COLO668 (cell line): ENCODE data around the gene KCNQ1.
A peak's percentile ranks its signal among the peaks of the same experiment; 100 is the strongest.

Experiments
- DNase-seq: peaks from one replicate; lab custom pipeline; 2025; ENCODE audit not compliant: unreplicated experiment; lab: John Stamatoyannopoulos, UW

KCNQ1 gene

DNA sequence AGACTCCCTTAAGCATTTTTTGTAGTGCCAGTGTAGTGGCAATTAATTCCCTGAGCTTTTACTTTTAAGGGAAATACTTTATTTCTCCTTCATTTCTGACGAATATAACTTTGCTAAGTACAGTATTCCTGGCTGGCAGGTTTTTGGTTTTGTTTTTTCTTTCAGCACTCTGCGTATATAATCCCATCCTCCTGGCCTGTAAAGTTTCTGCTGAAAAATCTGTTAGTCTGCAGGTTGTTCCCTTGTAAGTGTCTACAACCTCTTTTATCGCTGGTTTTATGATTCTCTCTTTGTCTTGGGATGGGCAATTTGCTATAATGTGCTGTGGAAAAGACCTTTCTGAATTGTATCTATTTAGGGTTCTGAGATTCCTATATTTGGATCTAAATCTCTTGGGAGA, 198.9 kb downstream of the KCNQ1 start:
- DNase-seq = no peak

DNA sequence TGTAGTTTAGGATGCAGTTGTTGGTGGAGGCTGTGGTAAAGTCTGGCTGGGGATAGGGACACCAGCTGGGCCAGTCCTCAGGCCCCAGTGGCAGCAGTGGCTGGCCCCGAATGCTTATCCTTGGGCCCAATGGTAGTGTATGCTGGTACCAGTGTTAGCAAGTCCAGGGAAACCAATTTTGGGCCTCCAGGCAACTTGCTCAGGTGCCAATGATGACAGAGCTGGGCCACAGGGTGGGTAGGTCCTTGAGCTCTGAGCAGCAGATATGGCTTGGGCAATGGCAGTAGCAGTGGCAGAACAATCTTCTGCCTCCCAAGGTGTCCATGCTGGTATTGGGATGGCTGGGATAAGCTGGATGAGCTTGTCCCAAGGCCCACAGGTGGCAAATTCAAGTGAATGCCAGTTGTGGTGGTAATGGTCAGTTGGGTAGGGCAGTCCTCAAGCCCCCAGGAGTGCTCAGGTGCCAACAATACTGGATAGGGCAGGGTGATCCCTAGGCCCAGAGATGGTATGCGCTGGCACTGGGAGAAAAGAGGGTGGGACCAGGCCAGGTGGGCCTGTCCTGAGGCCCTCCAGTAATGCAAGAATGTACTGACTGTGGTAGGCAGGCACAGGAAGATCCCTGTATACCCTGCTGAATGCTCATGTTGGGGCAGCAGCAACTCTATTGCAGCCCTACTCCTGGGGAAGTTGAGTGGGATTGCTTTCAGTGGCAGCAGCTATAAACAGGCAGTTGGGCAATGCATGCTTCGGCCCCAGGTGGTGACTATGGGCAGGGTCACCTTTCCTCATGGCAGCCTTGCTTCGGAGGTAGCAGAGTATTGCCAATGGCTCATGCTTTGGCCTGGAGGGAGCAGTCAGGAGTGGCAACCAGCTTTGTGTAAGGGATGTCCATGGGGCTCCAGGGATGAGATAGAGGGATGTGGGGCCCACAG, 200.3 kb downstream of the KCNQ1 start:
- DNase-seq = no peak

DNA sequence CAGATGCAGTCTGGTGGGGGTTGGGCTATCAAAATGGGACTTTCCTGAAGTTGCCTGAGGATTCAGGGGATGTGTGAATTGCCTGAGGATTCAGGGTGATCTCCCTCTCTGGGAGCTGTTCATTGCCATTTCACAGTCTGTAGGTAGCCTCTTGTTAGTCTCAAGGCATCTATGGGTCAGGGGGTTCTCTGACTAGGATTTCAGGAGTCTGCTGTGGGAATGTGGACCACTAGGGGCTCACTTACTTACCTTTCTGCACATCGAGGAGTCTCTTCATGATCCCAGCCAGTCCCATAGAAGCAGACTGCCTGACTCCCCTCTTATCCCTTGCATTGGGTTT, 200.9 kb downstream of the KCNQ1 start:
- DNase-seq = no peak

DNA sequence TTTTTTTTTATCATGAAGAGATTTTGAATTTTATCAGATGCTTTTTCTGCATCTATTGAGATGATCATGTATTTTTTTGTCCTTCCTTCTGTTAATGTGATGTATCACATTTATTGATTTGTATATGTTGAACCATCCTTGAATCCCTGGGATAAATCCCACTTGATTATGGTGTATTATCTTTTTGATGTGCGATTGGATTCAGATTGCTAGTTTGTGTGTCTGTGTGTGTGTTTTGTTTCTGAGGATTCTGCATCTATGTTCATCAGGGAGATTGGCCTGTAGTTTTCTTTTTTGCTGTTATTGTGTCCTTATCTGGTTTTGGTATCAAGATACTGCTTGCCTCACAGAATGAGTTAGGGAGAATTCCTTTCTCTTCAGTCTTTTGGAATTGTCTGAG, 202.4 kb downstream of the KCNQ1 start:
- DNase-seq = no peak

DNA sequence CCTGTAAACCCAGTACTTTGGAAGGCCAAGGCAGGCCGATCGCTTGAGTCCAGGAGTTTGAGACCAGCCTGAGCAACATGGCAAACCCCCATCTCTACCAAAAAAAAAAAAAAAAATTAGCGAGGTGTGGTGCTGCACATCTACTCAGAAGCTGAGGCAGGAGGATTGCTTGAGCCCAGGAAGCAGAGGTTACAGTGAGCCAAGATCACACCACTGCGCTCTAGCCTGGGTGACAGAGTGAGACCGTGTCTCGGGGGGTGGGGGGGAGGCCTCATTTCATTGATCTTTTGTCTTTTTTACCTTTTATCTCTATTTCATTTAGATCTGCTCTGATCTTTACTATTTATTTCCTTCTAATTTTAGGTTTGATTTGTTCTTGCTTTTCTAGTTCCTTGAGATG, 203.1 kb downstream of the KCNQ1 start:
- DNase-seq = no peak

DNA sequence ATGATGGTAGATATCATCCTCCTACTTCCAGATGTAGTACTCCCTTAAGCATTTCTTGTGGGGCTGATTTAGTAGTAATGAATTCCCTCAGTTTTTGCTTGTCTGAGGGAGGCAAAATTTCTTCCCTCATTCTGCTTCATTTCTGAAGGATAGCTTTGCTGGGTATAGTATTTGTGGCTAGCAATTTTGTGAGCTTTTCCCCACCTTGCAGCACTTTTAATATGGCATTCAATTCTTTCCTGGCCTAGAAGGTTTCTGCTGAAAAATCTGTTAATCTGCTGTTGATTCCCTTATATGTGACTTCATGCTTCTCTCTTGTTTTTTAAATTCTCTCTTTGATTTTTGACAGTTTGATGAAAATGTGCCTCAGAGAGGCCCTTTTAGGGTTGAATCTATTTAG, 204.6 kb downstream of the KCNQ1 start:
- no peak for DNase-seq

DNA sequence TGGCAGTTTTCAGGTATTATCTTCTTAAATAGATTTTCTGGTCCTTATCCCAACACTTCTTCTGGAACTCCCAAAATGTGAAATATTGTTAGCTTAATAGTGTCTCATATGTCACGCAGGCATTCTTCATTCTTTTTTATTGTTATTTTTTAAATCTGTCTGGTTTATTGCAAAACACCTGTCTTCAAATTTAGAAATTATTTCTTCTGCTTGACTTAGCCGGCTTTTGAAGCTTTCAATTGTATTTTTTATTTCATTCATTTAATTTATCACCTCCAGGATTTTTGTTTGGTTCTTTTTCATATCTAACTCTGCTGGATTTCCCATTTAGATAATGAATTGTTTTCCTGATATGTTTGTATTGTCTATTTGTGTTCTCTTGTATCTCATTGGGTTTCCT, 205.0 kb downstream of the KCNQ1 start:
- no peak for DNase-seq

DNA sequence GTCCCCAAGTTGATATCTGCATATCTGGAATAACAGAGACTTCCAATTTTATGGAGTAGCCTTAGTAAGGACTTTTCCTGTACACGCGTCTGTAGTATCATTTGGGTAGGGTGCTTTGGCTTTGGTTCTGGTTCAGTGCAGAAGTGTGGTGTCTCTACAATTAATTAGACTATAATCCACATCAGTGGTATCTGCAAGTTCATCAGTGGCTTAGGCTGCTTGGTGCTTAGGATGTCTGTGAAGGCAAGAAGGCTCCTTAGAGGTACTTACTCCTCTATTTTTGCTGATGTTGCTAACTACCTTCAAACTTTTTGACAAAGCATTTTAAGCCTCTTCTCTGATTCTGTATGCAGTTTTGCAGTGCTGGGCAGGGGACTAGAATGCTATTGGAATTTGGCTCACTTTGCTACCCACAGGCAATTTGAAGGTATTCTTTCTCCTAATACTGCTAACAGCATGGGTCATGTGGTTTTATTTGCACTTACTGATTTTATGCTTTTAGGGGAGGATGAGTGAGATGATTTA, 205.6 kb downstream of the KCNQ1 start:
- no peak for DNase-seq

DNA sequence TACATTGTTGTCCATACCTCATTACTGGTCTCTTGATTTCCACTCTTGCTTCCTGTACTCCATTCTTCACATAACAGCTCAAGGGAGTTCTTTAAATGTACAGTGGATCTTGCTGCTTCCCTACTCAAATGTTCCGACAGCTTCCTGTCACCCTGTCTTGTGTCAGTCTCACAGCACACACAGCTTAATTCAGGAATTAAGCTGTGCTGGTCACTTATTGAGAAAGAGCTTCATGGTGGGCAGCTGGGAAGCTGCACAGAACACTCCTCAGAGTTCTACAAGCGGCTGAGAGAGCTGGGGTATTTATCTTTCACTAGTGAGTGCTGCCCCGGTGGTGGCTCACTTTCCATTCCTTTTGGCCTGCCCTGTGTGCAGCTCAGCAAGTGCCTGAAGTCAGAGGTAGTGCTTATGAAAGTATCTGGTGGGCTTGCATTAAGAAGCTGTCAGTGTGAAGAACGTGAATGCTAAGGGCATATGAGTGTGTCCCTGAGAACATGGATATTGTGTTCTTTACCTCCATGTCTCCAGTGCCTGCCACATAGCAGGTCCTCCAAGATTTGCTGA, 206.3 kb downstream of the KCNQ1 start:
- DNase-seq = no peak

DNA sequence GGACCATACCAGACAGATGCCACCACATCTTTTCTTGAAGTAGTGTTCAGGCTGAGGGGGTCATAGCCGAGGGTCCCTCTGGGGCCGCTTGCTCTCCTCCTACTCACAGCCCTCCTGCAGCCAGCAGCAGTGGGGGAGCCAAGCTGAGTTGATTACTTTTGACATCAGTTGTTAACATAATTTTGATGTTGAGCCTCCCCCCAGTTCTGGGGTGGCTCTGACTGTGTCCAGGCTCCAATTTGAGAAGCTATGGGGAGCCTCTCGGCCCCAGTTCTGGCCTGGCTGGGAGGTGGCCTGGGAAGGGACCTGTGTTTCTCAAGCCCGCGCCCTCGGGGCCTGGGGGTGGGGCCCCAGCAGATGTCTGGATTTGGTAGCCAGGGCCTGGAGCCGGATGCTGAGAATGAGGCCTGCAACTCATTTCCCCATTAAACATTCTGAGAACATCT, 207.0 kb downstream of the KCNQ1 start:
- DNase-seq = no peak

DNA sequence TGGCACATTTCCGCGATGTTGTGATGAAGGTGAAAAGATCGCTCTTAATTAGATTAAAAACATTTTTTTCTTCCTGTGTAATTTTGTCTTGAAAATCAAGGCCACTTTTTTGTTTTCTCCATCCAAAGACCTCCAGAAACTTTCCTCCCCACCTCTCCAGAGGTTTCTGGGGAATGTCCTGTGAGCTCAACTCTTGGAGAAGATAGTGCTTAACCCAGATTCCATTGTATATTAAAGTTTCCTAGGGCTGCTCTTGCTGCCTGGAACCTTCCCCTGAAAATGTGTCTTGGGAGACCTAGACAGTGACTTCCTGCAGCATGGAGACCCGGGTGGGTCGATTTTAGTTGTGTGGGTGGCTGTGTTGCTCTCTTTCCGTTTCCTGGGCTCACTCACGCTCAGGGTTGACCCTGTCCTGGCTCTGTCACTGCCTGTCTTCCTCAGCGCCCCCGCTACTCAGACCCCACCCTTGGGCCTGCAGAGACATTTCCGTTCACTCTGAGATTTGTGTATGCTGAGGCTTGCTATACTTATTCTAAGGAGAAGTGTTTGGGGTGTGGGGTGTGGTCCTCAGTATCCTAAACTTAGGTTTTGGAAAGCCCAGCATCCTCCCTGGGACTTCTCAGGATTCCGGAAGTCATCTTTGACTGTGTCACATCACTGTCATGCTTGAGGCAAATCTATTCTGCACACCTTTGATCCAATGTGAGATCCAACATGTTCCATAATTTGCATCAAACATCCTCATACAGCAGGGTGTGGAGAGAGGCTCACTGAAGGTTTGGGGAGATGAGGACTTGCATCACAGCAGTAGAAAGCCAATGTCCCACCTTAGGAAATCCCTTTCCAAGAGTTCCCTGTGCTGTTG, 207.8 kb downstream of the KCNQ1 start:
- DNase-seq = no peak

DNA sequence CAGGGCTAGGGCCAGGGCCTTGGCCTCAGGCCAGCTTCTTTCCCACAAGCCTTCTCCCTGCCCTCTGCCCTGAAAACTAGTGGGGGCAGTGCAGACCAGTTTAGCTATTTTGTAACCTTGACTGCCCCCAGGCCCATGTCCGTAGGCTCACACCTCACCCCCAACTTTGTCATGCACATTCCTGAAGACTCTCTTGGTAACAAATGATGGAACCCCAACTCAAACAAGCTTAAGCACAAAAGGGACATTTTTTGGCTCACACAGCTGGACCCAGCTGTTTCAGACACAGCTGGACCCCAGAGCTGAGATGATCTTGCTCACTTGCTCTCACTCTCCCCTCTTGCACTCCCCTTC, 208.4 kb downstream of the KCNQ1 start:
- no peak for DNase-seq

DNA sequence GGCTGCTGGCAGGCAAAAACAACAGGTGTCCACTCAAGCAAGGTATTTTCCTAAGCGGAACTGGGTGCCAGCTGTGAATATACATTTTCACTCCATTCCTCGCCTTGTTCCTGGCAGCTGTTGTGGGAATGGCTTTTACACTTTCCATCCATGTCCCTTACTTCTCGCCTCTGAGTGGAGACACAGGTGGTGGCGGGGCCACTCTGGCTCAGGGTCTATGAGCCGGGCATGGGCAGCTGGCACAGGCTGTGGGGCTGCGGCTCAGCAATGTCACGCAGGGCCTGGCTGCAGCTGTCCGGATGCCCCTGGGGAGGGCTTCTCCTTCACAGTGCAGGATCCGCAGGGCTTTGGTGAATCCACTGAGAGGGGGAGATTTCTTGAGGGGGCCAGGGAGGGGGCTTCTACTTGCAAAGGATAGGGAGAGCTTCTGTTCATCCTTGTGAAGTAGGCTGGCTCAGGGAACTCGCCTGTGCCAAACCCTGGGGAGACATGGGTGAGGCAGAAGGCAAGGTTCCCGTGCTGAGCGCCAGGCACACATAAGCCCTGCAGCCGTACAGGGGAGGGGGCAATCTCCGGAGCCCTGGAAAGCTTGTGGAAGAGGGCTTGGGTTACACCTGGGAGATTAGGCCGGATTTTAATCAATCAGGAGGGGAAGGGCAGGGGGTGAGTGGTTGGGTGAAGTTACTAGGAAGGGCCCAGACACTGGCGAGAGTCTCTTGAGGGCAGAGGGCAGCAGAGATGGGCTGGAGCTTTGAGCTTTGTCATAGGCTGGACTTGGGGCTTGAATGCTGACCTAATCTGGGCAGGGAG, 209.3 kb downstream of the KCNQ1 start:
- peak; percentile 68 for DNase-seq

DNA sequence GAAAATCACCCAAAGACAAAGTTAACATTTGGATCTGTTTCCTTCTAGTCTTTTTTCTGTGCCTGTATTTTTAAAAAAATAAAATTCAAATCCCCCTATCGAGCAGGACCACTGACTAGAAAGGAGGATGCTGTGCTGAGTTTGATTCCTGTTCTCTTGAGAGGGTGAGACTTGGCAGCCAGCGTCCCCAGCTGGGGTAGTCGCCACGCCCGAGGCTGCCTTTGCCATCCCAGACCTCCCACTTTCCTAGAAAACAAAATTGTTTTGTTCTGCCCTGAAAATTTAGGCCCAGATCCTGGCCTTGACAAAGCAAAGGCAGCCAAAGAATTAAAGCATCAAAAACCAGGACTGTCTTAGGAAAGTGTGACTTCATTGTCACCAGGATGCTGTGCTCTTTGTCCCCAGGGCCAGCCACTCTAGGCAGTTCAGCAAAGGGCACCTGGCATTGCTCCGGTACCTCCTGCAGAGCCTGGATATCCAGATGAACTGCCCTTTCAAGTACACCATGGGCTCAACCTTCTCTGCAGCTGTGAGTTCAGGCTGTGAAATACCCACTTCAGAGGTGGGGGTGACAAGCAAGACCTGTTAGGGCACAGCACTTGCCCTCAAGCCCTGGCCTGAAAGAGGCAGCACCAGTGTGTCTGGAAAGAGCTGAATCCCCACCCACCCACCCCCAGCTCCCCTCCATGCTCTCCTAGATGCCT, 210.4 kb downstream of the KCNQ1 start:
- DNase-seq = peak; percentile 12

DNA sequence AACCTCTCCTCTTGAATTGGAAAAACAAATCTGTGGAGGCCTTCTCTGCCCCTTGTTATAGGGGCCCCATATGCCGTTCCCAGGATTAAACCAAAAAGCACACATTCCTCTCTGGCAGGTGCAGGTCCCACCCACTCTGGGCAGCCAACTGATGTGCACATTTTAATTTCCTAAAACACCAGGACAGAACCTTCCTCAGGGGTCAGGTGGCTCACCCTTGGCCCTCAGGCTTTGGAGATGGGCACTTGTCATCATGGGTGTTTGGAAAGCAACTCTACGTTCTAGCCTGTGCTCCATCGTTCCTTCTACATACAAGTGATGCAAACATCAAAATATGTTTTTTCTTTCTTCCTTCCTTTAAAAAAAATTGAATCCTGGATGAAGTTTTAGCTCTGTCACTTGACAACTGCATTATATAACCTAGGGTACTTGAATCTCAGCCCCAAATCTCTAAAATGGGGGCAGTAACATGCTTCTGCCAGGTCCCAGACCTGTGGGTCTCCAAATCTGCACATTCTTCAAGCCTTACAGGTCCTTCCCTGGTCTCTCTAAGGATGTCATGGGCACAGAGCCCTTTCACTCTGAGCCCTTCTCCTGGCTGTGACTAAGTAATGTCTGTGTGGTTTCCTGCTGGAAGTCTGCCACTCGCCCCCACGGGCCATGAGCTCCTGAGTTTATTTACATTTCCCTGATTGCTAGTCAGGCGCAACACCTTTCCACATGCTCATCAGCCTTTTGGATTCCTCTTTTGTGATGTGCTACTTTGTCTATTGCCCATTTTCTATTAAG, 211.2 kb downstream of the KCNQ1 start:
- peak; percentile 58 for DNase-seq

DNA sequence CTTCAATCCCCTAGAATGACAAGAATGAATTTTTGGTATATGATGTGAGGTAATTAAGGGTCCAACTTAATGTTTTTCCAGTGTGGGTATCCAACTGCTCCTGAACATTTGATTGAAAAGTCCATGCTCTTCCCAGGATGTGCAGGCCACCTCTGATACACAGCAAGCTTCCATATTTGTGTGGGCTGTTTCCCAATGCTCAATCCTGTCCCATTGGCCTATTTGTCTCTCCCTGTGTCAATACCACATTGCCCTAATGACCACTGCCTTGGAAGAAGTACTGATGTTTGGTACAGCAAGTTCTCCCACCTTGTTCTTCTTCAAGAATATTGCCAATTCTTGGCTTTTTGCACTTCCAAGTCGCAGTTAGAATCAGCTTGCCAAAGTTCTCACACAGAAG, 212.1 kb downstream of the KCNQ1 start:
- no peak for DNase-seq

DNA sequence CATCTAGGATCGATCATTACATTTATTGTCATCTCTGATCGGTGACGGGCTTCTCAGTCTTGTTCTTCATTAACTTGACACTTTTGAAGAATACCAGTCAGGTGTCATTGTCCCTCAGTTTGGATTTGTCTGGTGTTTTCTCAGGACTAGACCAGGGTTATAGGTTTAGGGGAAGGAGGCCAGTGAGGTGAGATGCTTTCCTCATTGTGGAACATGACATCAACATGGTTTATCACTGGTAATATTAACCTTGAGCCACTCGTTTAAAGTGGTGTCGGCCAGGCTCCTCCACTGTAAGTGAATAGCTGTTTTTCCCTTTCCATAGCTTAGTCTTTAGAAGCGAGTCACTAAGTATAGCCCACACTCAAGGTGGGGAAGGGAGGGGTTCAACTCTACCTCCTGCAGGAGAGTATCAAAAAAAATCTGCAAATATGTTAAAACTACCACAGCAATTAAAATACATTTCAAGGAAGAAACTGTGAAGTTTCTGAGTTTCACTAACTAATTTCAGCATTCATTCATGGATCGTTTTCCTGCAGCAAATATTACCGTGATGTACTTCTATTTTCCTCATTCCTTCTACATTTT, 213.0 kb downstream of the KCNQ1 start:
- DNase-seq = no peak

DNA sequence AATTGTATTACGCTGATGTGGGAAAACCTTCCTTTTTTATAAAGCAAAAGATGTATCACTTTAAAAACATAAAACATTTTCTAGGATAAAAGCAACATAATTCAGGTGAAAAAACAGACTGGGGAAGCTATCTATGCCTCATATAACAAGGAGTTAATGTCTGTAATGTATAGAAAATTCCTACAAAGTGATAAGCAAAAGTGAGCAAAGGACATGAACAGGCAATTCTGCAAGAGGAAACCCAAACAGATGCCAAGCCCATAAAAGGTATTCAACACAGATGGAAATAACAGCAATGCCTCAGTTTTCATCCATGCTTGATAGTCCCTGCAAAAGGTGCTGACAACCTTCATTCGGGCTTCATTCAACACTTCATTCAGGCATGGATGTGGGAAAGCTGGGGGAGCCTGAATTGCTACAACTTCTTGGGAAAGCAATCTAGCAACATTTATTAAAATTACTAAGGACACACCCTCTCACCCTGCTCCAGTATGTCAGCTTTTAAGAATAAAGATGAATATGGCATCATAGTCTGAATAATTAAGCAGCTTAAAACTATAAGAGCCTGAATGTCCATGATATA, 215.6 kb downstream of the KCNQ1 start:
- no peak for DNase-seq
